Hepatocyte (in vitro differentiated cells): ENCODE measurements around the gene DMC1.

Experiments used
- EZH2 ChIP-seq: fragments of 200-600 bp; sonication (generic); IDR thresholded peaks from 2 replicates; pipeline ENCODE4 v1.6.1; 2016; ENCODE audit warnings: antibody characterized with exemption, mild to moderate bottlenecking, borderline replicate concordance
- EZH2phosphoT487 ChIP-seq: fragments of 200-600 bp; sonication (generic); IDR thresholded peaks from one replicate; pipeline ENCODE4 v1.6.1; 2018; ENCODE audit warnings: antibody characterized with exemption, mild to moderate bottlenecking, low read depth, moderate library complexity; ENCODE audit not compliant: unreplicated experiment, severe bottlenecking
- TF ChIP-seq, protein P1 (sequence below): fragments of 200-600 bp; sonication (generic); IDR thresholded peaks from 2 replicates; pipeline ENCODE4 v1.5.1; 2016; ENCODE audit warnings: antibody characterized with exemption, mild to moderate bottlenecking; ENCODE audit not compliant: poor library complexity

DNA sequence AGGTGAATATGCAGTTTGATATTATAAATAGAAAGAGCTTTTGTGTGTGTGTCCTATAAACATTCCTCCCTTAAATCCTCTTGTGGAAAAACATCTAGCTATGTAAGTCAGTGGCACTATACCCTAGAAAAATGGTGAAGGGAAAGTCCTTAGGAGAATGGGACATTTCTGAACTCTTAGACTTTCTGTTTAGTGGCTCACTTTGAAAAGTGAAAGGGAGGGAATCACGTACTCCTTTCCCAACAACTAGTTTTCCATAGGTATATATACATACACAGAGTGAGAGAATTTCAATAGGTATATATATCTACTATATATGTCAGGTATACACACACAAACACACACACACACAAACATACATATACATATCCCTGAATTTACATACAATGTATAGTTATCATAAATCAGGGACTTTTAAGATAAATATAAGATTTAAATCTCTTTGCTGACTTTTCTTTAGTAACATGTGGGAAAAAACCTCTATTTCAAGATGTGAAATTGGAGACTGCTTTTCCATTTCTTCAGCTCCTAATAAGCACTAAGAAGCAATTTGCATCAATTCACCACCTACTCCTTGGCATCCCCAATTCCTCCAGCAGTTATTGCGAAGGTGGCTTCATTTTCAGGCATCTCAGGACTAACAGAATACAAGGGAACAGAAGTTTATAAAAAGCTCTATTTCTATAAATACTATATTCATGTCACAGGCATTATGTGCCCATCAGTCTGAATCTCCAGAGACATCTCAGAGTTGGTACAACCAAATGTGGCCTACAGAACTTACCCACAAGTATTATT is 50.3 kb downstream of the DMC1 start:
- TF ChIP-seq, protein P1, sequence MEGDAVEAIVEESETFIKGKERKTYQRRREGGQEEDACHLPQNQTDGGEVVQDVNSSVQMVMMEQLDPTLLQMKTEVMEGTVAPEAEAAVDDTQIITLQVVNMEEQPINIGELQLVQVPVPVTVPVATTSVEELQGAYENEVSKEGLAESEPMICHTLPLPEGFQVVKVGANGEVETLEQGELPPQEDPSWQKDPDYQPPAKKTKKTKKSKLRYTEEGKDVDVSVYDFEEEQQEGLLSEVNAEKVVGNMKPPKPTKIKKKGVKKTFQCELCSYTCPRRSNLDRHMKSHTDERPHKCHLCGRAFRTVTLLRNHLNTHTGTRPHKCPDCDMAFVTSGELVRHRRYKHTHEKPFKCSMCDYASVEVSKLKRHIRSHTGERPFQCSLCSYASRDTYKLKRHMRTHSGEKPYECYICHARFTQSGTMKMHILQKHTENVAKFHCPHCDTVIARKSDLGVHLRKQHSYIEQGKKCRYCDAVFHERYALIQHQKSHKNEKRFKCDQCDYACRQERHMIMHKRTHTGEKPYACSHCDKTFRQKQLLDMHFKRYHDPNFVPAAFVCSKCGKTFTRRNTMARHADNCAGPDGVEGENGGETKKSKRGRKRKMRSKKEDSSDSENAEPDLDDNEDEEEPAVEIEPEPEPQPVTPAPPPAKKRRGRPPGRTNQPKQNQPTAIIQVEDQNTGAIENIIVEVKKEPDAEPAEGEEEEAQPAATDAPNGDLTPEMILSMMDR = no peak
- TF ChIP-seq EZH2 = no peak
- no peak for TF ChIP-seq EZH2phosphoT487
